Prostate gland (tissue), 2 donors: ENCODE measurements around the gene HDHD2.

ENCODE experiments used
- CTCF ChIP-seq, 4 experiments: fragments of 200-600 bp in 2 of 4; fragments of 450-650 bp in 2 of 4; sonication (generic) in 2 of 4; IDR thresholded peaks; 1 replicate in 3 of 4; 2 replicates in 1 of 4; pipeline ENCODE4 v1.5.1; 2016 to 2019; ENCODE audit warnings: antibody characterized with exemption in 4 of 4, mild to moderate bottlenecking in 2 of 4, moderate library complexity in 2 of 4
- POLR2A ChIP-seq: fragments of 450-650 bp; IDR thresholded peaks from one replicate; pipeline ENCODE4 v1.6.1; 2016; ENCODE audit warnings: antibody characterized with exemption, mild to moderate bottlenecking
- POLR2AphosphoS5 ChIP-seq: sonication (generic); formaldehyde crosslinking; IDR thresholded peaks from one replicate; pipeline ENCODE4 v1.6.1; 2017; ENCODE audit warnings: antibody characterized with exemption

GRCh38 chr18:47110492-47111274, 39.6 kb downstream of the HDHD2 start:
- no peak for TF ChIP-seq CTCF (IDR thresholded peaks at IDR 0.05)
- no peak for TF ChIP-seq POLR2AphosphoS5
- TF ChIP-seq POLR2A, result no peak
